RWPE2 (cell line): ENCODE results near the gene RNF213.
"Not testable (repeated sequence)": the region's sequence is repeated elsewhere in the genome, so short reads cannot be mapped to it uniquely, and the experiment has no call there.

Experiments used
- ATAC-seq: fragments of 200-7000 bp; cut with Tn5 transposase; 3 replicates; pipeline ENCODE4 v1.9.1; 2021; ENCODE audit warnings: low read depth
- DNase-seq: peaks from one replicate; pipeline ENCODE4 v3.0.0-alpha.2; 2020; ENCODE audit warnings: low spot score
- H3K27ac ChIP-seq: fragments of 450-650 bp; 2 replicates; pipeline ENCODE4 v1.5.1; 2017; ENCODE audit warnings: mild to moderate bottlenecking; ENCODE audit not compliant: poor library complexity, severe bottlenecking
- H3K27me3 ChIP-seq: fragments of 250-450 bp; sonication (Bioruptor Pico); 2 replicates; pipeline ENCODE4 v1.5.1; 2021; ENCODE audit warnings: mild to moderate bottlenecking, moderate library complexity; ENCODE audit not compliant: insufficient read depth, poor library complexity, severe bottlenecking
- H3K36me3 ChIP-seq: fragments of 250-450 bp; sonication (Bioruptor Pico); 2 replicates; pipeline ENCODE4 v1.5.1; 2020; ENCODE audit warnings: low read depth, mild to moderate bottlenecking, moderate library complexity
- H3K4me1 ChIP-seq: fragments of 250-450 bp; sonication (Bioruptor Pico); 2 replicates; pipeline ENCODE4 v1.5.1; 2021; ENCODE audit warnings: mild to moderate bottlenecking, moderate library complexity; ENCODE audit not compliant: insufficient read depth, poor library complexity, severe bottlenecking
- H3K4me3 ChIP-seq: fragments of 250-450 bp; sonication (Bioruptor Pico); 2 replicates; pipeline ENCODE4 v1.5.1; 2021; ENCODE audit warnings: mild to moderate bottlenecking, moderate library complexity; ENCODE audit not compliant: severe bottlenecking
- H3K9me3 ChIP-seq: fragments of 250-450 bp; sonication (Bioruptor Pico); 2 replicates; pipeline ENCODE4 v1.5.1; 2021; ENCODE audit warnings: mild to moderate bottlenecking, moderate library complexity; ENCODE audit not compliant: severe bottlenecking
- CTCF ChIP-seq: fragments of 450-650 bp; IDR thresholded peaks from one replicate; pipeline ENCODE4 v1.5.1; 2017; ENCODE audit warnings: mild to moderate bottlenecking, moderate library complexity; ENCODE audit not compliant: poor library complexity, severe bottlenecking

The RNF213 gene

GRCh38 chr17:80330276-80330675 lies 69.6 kb downstream of the RNF213 start:
- peaks cover 88% of the 10 kb centered on the region for H3K36me3 ChIP-seq
- no peak for TF ChIP-seq CTCF

GRCh38 chr17:80330938-80331337 lies 70.3 kb downstream of the RNF213 start:
- not testable (repeated sequence) for H3K4me3 ChIP-seq, H3K27me3 ChIP-seq, H3K9me3 ChIP-seq, H3K27ac ChIP-seq, ATAC-seq, H3K4me1 ChIP-seq, DNase-seq
- peaks cover 87% of the 10 kb centered on the region for H3K36me3 ChIP-seq

More at GRCh38 chr17:80330276-80330675, 69.6 kb downstream of the RNF213 start:
- no peaks in the 10 kb centered on the region for H3K27me3 ChIP-seq
- no peak for DNase-seq
- ATAC-seq, result no peak
- no peak overlapping the region for H3K27ac ChIP-seq
- no peak overlapping the region for H3K4me3 ChIP-seq
- H3K4me1 ChIP-seq, result no peaks in the 10 kb centered on the region
- no peaks in the 10 kb centered on the region for H3K9me3 ChIP-seq

- Histone ChIP-seq H3K9me3 (no peaks in the 10 kb centered on the region), H3K27me3 (no peaks in the 10 kb centered on the region), H3K36me3 (peaks cover 87% of the 10 kb centered on the region), H3K4me3 (no peak overlapping the region), H3K4me1 (no peaks in the 10 kb centered on the region), H3K27ac (no peak overlapping the region)
- no peak for TF ChIP-seq CTCF
- DNase-seq (no peak), ATAC-seq (no peak)
Measured at GRCh38 chr17:80331820-80332219, 71.2 kb downstream of the RNF213 start.

- Histone ChIP-seq H3K4me1 (no peaks in the 10 kb centered on the region), H3K27me3 (no peaks in the 10 kb centered on the region), H3K4me3 (no peak overlapping the region), H3K9me3 (no peaks in the 10 kb centered on the region), H3K27ac (no peak overlapping the region), H3K36me3 (peaks cover 80% of the 10 kb centered on the region)
- ATAC-seq, result no peak
- TF ChIP-seq CTCF, result no peak
- DNase-seq, result no peak
Measured at GRCh38 chr17:80337195-80337895, 76.7 kb downstream of the RNF213 start.

- Histone ChIP-seq H3K27ac (no peak overlapping the region), H3K27me3 (no peaks in the 10 kb centered on the region), H3K36me3 (peaks cover 84% of the 10 kb centered on the region), H3K4me3 (no peak overlapping the region), H3K4me1 (no peaks in the 10 kb centered on the region), H3K9me3 (no peaks in the 10 kb centered on the region)
- ATAC-seq (no peak; the same call in 2 of the 3 replicates), DNase-seq (no peak)
- no peak for TF ChIP-seq CTCF
Measured at GRCh38 chr17:80339118-80339517, 78.5 kb downstream of the RNF213 start.
